ENCODE data around the gene WDR62. TPM values are rescaled to one million over a fixed set of nuclear protein-coding genes. Genes with fewer than 3 reads are reported as not detected.

The WDR62 gene
- total RNA-seq, 1 experiment from 2014 or later: 30.0 TPM

- Mint-ChIP-seq H3K4me1 (peaks cover 13% of the 10 kb centered on the region in 2 experiments), H3K4me3 (no peak overlapping the region), H3K27ac (peak overlapping the region; percentile 52 to 86 (median 66); a peak in 3 of 7 replicates), H3K9me3 (no peaks in the 10 kb centered on the region), H3K27me3 (ENCODE audit: low read depth) (no peaks in the 10 kb centered on the region), H3K36me3 (ENCODE audit: insufficient read depth in 1 of 3, low read depth in 3 of 3) (peaks cover 38 to 68% (median 61%) of the 10 kb centered on the region in 3 experiments; a peak in 6 of 7 replicates)
- Histone ChIP-seq H3K14ac (ENCODE audit: insufficient read depth, low read length) (no peak overlapping the region), H3K23ac (ENCODE audit: insufficient read length, low read depth, low read length) (no peak overlapping the region), H3K4me1 (ENCODE audit: insufficient read depth, low read length) (no peaks in the 10 kb centered on the region), H3K27ac (ENCODE audit: insufficient read length, low read depth, low read length) (no peak overlapping the region), H3K27me3 (ENCODE audit: insufficient read depth, low read length) (no peaks in the 10 kb centered on the region), H3K79me2 (ENCODE audit: insufficient read depth, low read length) (no peaks in the 10 kb centered on the region), H4K8ac (replicated peaks; ENCODE audit: insufficient read length, low read depth, low read length) (no peak overlapping the region), H2BK5ac (ENCODE audit: insufficient read length, low read length) (no peak overlapping the region), H2AK5ac (ENCODE audit: insufficient read length, low read length) (no peak overlapping the region), H2BK120ac (ENCODE audit: low read depth, low read length, poor library complexity, severe bottlenecking) (no peak overlapping the region), H3K9me3 (ENCODE audit: control insufficient read depth, low read depth, low read length) (no peaks in the 10 kb centered on the region), H2BK12ac (ENCODE audit: insufficient read length, low read depth, low read length) (no peak overlapping the region), H3K56ac (ENCODE audit: insufficient read length, low read depth, low read length) (no peak overlapping the region), H2AFZ (ENCODE audit: low read length) (no peak overlapping the region), H3K79me1 (ENCODE audit: insufficient read depth, low read depth, low read length, poor library complexity, severe bottlenecking) (no peaks in the 10 kb centered on the region), H3K23me2 (ENCODE audit: insufficient read length, low read depth, low read length, poor library complexity, severe bottlenecking) (no peaks in the 10 kb centered on the region), H3T11ph (ENCODE audit: low read length) (no peak overlapping the region), H3K9ac (ENCODE audit: extremely low read depth, insufficient read length, low read length) (no peak overlapping the region), H3K4ac (ENCODE audit: low read depth, low read length) (no peak overlapping the region), H4K91ac (ENCODE audit: insufficient read length, low read depth, low read length) (no peak overlapping the region), H4K20me1 (ENCODE audit: control insufficient read depth, insufficient read depth, insufficient read length) (no peaks in the 10 kb centered on the region), H2BK20ac (ENCODE audit: low read depth, low read length, poor library complexity, severe bottlenecking) (no peak overlapping the region), H3K18ac (ENCODE audit: insufficient read length, low read depth, low read length) (no peak overlapping the region), H3K4me2 (ENCODE audit: insufficient read depth, insufficient read length, low read length) (no peak overlapping the region), H4K5ac (ENCODE audit: insufficient read length, low read depth, low read length) (no peak overlapping the region), H2BK15ac (ENCODE audit: low read depth, low read length) (no peak overlapping the region)
- peak; percentile 67 for DNase-seq
- WGBS (ENCODE audit: extremely low coverage, insufficient read length, low lambda C conversion rate): no CpG with 5 or more reads among the region's 47 CpGs
- TF ChIP-seq CTCF (conservative IDR thresholded peaks at IDR 0.05): no peak
These were observed 96.7 kb downstream of the WDR62 start for GRCh38 chr19:36151144-36152018.

Data from H9 (cell line).